Esophagus muscularis mucosa (tissue), 4 donors: Measurements from ENCODE around the gene CREG1. TPM values are rescaled to one million over a fixed set of nuclear protein-coding genes. Genes with fewer than 3 reads are reported as not detected.
"Not testable (repeated sequence)": the region's sequence is repeated elsewhere in the genome, so short reads cannot be mapped to it uniquely, and the experiment has no call there.

Source experiments
- DNase-seq: peaks from one replicate; pipeline ENCODE4 v3.0.0-alpha.2; 2017; ENCODE audit errors: extremely low spot score
- H3K27ac ChIP-seq, 4 donors: fragments of 200-600 bp; sonication (generic); replicated peaks in 1 of 4; 1 replicate in 3 of 4; 2 replicates in 1 of 4; pipeline ENCODE4 v1.5.1; 2016 to 2019; ENCODE audit warnings: mild to moderate bottlenecking in 1 of 4
- H3K27me3 ChIP-seq, 4 donors: fragments of 200-600 bp; sonication (generic); one replicate each; pipeline versions ENCODE4 v1.5.1 to v1.6.0; 2016 to 2019
- H3K36me3 ChIP-seq, 4 donors: fragments of 200-600 bp; sonication (generic); one replicate each; pipeline ENCODE4 v1.5.1; 2016 to 2019
- H3K4me1 ChIP-seq, 4 donors: fragments of 200-600 bp; sonication (generic); one replicate each; pipeline ENCODE4 v1.5.1; 2016 to 2019
- H3K4me3 ChIP-seq, 4 donors: fragments of 200-600 bp; sonication (generic); 1 replicate in 2 of 4; 2 replicates in 2 of 4; pipeline ENCODE4 v1.5.1; 2016 to 2019; ENCODE audit warnings: mild to moderate bottlenecking in 4 of 4, moderate library complexity in 1 of 4
- H3K9me3 ChIP-seq, 4 donors: fragments of 200-600 bp; sonication (generic); 1 replicate in 3 of 4; 2 replicates in 1 of 4; pipeline ENCODE4 v1.5.1; 2016 to 2019
- CTCF ChIP-seq, 3 experiments: fragments of 200-600 bp in 2 of 3; fragments of 450-650 bp in 1 of 3; sonication (generic) in 2 of 3; IDR thresholded peaks; one replicate each; pipeline ENCODE4 v1.5.1; 2017 to 2019; ENCODE audit warnings: antibody characterized with exemption in 3 of 3, mild to moderate bottlenecking in 2 of 3, moderate library complexity in 1 of 3
- EP300 ChIP-seq: sonication (generic); formaldehyde crosslinking; IDR thresholded peaks from one replicate; pipeline ENCODE4 v1.6.1; 2017; ENCODE audit warnings: antibody characterized with exemption
- POLR2A ChIP-seq: fragments of 450-650 bp; IDR thresholded peaks from one replicate; pipeline ENCODE4 v1.6.1; 2017; ENCODE audit warnings: antibody characterized with exemption, moderate library complexity, mild to moderate bottlenecking, low read depth
- POLR2AphosphoS5 ChIP-seq, 2 donors: sonication (generic); formaldehyde crosslinking; IDR thresholded peaks; one replicate each; pipeline ENCODE4 v1.6.1; 2017; ENCODE audit warnings: antibody characterized with exemption in 2 of 2
- WGBS: methylation state at CpG from one replicate; pipeline ENCODE4 v1.1.5; 2018; 5-methylcytosine and 5-hydroxymethylcytosine counted together
- intact Hi-C: fragments of 100-400 bp; cut with DNase I; formaldehyde crosslinking; loops from one replicate; pipeline ENCODE4 v1.15.1; 2023
- total RNA-seq, 4 donors: library from RNA; depleted of rRNA; stranded (reverse); fragments of >200 nt; gene quantifications; one replicate each; pipeline versions ENCODE4 v1.1.0 to v1.2.1, GENCODE V29; 2016

CREG1 gene
- total RNA-seq, 4 donors from 2014 or later = 121 to 203 (median 158) TPM

- no peak overlapping the region for H3K4me3 ChIP-seq
- intact Hi-C loops = no loop called here
- 86% methylated on average over 2 of the region's 2 CpGs for WGBS
- H3K27ac ChIP-seq = no peak overlapping the region
- H3K27me3 ChIP-seq = peaks cover 0 to 7% (median 0%) of the 10 kb centered on the region in 4 donors
- H3K36me3 ChIP-seq = no peaks in the 10 kb centered on the region
- no peaks in the 10 kb centered on the region for H3K4me1 ChIP-seq
- TF ChIP-seq POLR2AphosphoS5 (IDR thresholded peaks at IDR 0.05) (no peak), CTCF (IDR thresholded peaks at IDR 0.05) (no peak), POLR2A (no peak), EP300 (no peak)
- no peak for DNase-seq
- H3K9me3 ChIP-seq = no peaks in the 10 kb centered on the region
Measured at GRCh38 chr1:167578939-167579521, 25.5 kb upstream of the CREG1 start.

GRCh38 chr1:167575649-167576048 is 22.1 kb upstream of the CREG1 start:
- no peak for TF ChIP-seq CTCF (IDR thresholded peaks at IDR 0.05)
- no peak for TF ChIP-seq POLR2AphosphoS5 (IDR thresholded peaks at IDR 0.05)
- no peak for TF ChIP-seq POLR2A
- TF ChIP-seq EP300 = no peak
- Histone ChIP-seq H3K4me3 (no peak overlapping the region), H3K36me3 (no peaks in the 10 kb centered on the region), H3K27ac (no peak overlapping the region), H3K4me1 (no peaks in the 10 kb centered on the region), H3K9me3 (no peaks in the 10 kb centered on the region), H3K27me3 (peaks cover 0 to 11% (median 0%) of the 10 kb centered on the region in 4 donors)
- WGBS = 83% methylated on average over 13 of the region's 13 CpGs
- no peak for DNase-seq
- intact Hi-C loops = no loop called here

- no peaks in the 10 kb centered on the region for H3K4me1 ChIP-seq
- H3K27ac ChIP-seq = no peak overlapping the region
- H3K36me3 ChIP-seq = no peaks in the 10 kb centered on the region
- peaks cover 0 to 11% (median 0%) of the 10 kb centered on the region in 4 donors for H3K27me3 ChIP-seq
- 49% methylated on average over 2 of the region's 2 CpGs for WGBS
- TF ChIP-seq CTCF (IDR thresholded peaks at IDR 0.05) (no peak), POLR2A (no peak), EP300 (no peak), POLR2AphosphoS5 (IDR thresholded peaks at IDR 0.05) (no peak)
- no peaks in the 10 kb centered on the region for H3K9me3 ChIP-seq
- intact Hi-C loops = no loop called here
- H3K4me3 ChIP-seq = no peak overlapping the region
- DNase-seq = no peak
Measured at GRCh38 chr1:167573035-167573434, 19.5 kb upstream of the CREG1 start.

GRCh38 chr1:167570712-167571111 is 17.1 kb upstream of the CREG1 start:
- WGBS = 86% methylated on average over 6 of the region's 6 CpGs
- H3K9me3 ChIP-seq, H3K4me3 ChIP-seq, H3K4me1 ChIP-seq, H3K27ac ChIP-seq, H3K36me3 ChIP-seq, DNase-seq, intact Hi-C loops: not testable (repeated sequence)
- H3K27me3 ChIP-seq = peaks cover 0 to 11% (median 0%) of the 10 kb centered on the region in 4 donors

- Histone ChIP-seq H3K9me3 (no peaks in the 10 kb centered on the region), H3K27ac (no peak overlapping the region), H3K36me3 (no peaks in the 10 kb centered on the region), H3K27me3 (no peaks in the 10 kb centered on the region), H3K4me1 (no peaks in the 10 kb centered on the region), H3K4me3 (no peak overlapping the region)
- no peak for DNase-seq
- TF ChIP-seq CTCF (IDR thresholded peaks at IDR 0.05) (no peak), EP300 (no peak), POLR2A (no peak), POLR2AphosphoS5 (IDR thresholded peaks at IDR 0.05) (no peak)
- WGBS = 73% methylated on average over 5 of the region's 5 CpGs
- intact Hi-C loops = no loop called here
Measured at GRCh38 chr1:167567663-167568062, 14.1 kb upstream of the CREG1 start.
